Activated T-cell treated with anti-CD3 and anti-CD28 coated beads, Interleukin-2, amount 50 U/mL, for 48 hours (primary cell): ENCODE data around the gene LRIT3.

Experiments used
- DNase-seq, 2 experiments: peaks; one replicate each; pipeline ENCODE4 v3.0.0-alpha.2; 2020

Gene LRIT3

GRCh38 chr4:109847896-109848442 is at the start of gene LRIT3:
LRIT3 (plus strand) TSS chr4:109848107; CDS start chr4:109848202, 95 bp downstream.
- DNase-seq = no peak

GRCh38 chr4:109798866-109799265 is 49.0 kb upstream of the LRIT3 start:
- DNase-seq = no peak

- no peak for DNase-seq
Measured at GRCh38 chr4:109801099-109801789, 46.7 kb upstream of the LRIT3 start.

- DNase-seq = no peak
Measured at GRCh38 chr4:109801895-109802319, 46.0 kb upstream of the LRIT3 start, which contains the start of gene CFI. CFI (minus strand) TSS chr4:109801999; CDS start chr4:109801971, 28 bp downstream.

- peak in 1 of 2 experiments; percentile 26 for DNase-seq
Measured at GRCh38 chr4:109803924-109804571, 43.9 kb upstream of the LRIT3 start.

- no peak for DNase-seq
Measured at GRCh38 chr4:109809655-109810054, 38.3 kb upstream of the LRIT3 start.

- DNase-seq = no peak
Measured at GRCh38 chr4:109810552-109811387, 37.1 kb upstream of the LRIT3 start.

- no peak for DNase-seq
Measured at GRCh38 chr4:109811707-109812106, 36.2 kb upstream of the LRIT3 start.

- DNase-seq = peak; percentile 86 to 91
Measured at GRCh38 chr4:109815151-109816081, 32.5 kb upstream of the LRIT3 start, which contains the start of gene GAR1. GAR1 (plus strand) TSS chr4:109815762; CDS start chr4:109816165, 403 bp downstream.

- peak; percentile 57 to 64 for DNase-seq
Measured at GRCh38 chr4:109816082-109816442, 31.8 kb upstream of the LRIT3 start.

GRCh38 chr4:109816894-109817293 is 31.0 kb upstream of the LRIT3 start:
- DNase-seq = no peak

- no peak for DNase-seq
Measured at GRCh38 chr4:109818268-109818667, 29.6 kb upstream of the LRIT3 start.

GRCh38 chr4:109820563-109820962 is 27.3 kb upstream of the LRIT3 start:
- DNase-seq = peak in 1 of 2 experiments; percentile 18

GRCh38 chr4:109821185-109821584 is 26.7 kb upstream of the LRIT3 start:
- DNase-seq = no peak

- DNase-seq = no peak
Measured at GRCh38 chr4:109826719-109827118, 21.2 kb upstream of the LRIT3 start.

- DNase-seq = no peak
Measured at GRCh38 chr4:109827672-109828071, 20.2 kb upstream of the LRIT3 start, which contains the start of gene RRH. RRH (plus strand) TSS chr4:109827972; CDS start chr4:109828028, 56 bp downstream.

- no peak for DNase-seq
Measured at GRCh38 chr4:109833756-109834155, 14.2 kb upstream of the LRIT3 start.

- no peak for DNase-seq
Measured at GRCh38 chr4:109836985-109837384, 10.9 kb upstream of the LRIT3 start.

GRCh38 chr4:109846395-109847098 is 1.4 kb upstream of the LRIT3 start:
- no peak for DNase-seq

- DNase-seq = no peak
Measured at GRCh38 chr4:109848501-109848900, 594 bp downstream of the LRIT3 start.

- no peak for DNase-seq
Measured at GRCh38 chr4:109850601-109851000, 2.7 kb downstream of the LRIT3 start.
